ENCODE data around the gene EFNA2.
A peak's percentile ranks its signal among the peaks of the same experiment; 100 is the strongest.

Gene EFNA2

DNA sequence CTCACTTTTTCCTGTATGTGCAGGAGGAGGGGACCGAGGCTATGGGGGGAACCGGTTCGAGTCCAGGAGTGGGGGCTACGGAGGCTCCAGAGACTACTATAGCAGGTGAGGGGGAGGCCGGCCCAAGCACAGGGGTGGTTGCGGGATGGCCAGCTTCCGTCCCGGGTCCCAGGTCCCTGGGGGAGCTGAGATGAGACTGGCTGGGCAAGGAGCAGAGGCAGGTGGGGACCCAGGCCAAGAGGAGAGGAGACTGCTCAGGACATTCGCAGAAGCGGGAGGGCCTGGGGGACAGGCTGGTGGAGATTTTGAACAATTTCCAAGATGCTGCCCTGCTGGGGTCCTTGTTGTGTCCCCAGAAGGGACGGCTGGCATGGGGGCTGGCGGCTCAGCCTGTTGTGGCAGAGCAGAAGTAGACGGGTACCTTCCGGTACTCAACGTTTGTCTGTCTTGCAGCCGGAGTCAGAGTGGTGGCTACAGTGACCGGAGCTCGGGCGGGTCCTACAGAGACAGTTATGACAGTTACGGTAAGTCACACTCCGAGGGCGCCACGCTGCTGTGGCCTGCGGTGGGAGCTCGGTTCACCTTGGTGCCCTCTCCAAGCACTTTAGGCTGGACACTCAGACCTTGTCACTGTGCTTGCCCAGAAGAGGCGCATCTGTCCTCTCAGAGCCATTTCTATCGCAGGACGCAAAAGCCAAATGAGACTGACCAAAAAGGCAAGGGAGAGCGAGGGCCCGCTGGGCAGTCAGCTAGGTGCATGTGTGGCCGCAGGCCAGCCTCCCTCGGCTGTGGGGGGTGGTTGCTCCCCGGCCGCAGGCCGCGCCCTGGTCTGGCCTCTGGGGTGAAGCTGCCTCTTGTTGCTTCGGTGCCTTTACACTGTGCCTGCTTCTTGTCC, 13.9 kb upstream of the EFNA2 start:
- TF ChIP-seq, protein P1, sequence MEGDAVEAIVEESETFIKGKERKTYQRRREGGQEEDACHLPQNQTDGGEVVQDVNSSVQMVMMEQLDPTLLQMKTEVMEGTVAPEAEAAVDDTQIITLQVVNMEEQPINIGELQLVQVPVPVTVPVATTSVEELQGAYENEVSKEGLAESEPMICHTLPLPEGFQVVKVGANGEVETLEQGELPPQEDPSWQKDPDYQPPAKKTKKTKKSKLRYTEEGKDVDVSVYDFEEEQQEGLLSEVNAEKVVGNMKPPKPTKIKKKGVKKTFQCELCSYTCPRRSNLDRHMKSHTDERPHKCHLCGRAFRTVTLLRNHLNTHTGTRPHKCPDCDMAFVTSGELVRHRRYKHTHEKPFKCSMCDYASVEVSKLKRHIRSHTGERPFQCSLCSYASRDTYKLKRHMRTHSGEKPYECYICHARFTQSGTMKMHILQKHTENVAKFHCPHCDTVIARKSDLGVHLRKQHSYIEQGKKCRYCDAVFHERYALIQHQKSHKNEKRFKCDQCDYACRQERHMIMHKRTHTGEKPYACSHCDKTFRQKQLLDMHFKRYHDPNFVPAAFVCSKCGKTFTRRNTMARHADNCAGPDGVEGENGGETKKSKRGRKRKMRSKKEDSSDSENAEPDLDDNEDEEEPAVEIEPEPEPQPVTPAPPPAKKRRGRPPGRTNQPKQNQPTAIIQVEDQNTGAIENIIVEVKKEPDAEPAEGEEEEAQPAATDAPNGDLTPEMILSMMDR (IDR thresholded peaks at IDR 0.05; ENCODE audit: control insufficient read depth, extremely low read depth, insufficient read depth) = no peak
- H3K4me3 ChIP-seq (ENCODE audit: low read depth, low read length) = peak overlapping the region; percentile 66
- DNase-seq (ENCODE audit: low read depth) = no peak

DNA sequence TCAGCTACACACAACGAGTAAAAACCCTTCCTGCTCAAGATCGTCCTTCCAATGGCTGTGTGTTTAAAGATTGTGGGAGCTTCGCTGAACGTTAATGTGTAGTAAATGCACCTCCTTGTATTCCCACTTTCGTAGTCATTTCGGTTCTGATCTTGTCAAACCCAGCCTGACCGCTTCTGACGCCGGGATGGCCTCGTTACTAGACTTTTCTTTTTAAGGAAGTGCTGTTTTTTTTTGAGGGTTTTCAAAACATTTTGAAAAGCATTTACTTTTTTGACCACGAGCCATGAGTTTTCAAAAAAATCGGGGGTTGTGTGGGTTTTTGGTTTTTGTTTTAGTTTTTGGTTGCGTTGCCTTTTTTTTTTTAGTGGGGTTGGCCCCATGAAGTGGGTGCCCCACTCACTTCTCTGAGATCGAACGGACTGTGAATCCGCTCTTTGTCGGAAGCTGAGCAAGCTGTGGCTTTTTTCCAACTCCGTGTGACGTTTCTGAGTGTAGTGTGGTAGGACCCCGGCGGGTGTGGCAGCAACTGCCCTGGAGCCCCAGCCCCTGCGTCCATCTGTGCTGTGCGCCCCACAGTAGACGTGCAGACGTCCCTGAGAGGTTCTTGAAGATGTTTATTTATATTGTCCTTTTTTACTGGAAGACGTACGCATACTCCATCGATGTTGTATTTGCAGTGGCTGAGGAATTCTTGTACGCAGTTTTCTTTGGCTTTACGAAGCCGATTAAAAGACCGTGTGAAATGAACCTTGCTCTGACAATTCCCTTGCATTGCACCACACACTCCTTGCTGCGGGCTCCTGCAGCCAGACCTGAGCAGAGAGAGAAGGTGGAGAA, 13.0 kb upstream of the EFNA2 start:
- no peak for DNase-seq (ENCODE audit: low read depth)
- TF ChIP-seq, protein P1 (IDR thresholded peaks at IDR 0.05; ENCODE audit: control insufficient read depth, extremely low read depth, insufficient read depth) = no peak
- H3K4me3 ChIP-seq (ENCODE audit: low read depth, low read length) = no peak overlapping the region

DNA sequence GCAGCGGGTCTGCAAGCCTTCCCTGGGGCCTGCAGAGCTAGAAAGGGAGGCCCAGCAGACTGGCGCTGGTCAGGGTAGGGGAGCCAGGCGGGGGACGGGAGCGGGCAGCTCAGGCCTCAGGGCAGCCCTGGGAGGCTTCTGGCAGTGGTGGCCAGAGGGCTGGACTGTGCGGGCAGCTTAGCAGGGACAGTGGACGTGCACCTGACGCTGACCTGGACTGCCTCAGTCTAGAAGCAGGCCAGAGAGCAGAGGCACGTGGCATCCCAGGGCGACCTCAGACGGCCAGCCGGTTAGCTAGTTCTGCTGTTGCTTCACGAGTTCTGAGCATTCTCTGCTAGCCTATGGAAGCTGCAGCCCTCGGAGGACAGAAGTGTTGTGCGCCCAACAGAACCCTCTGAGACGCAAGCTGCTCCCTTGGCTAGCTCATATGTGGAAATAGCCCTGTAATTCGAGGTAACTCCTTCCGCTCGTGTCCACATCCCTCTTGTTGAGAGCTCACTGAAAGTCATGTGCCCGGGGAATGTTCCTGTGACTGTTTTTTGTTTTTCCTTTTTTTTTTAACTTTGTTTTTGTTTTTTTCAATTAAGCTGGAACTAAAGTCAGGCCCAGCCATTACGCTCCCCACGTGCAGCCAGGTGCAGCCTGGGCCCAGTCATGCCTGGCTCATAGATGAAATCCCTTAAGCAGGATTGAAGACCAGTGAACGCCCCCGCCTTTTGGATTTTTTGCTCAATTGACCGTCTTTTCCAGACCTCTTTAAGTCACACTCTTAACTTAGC, 12.2 kb upstream of the EFNA2 start:
- H3K4me3 ChIP-seq (ENCODE audit: low read depth, low read length) = peak overlapping the region; percentile 91
- DNase-seq (ENCODE audit: low read depth) = no peak
- TF ChIP-seq, protein P1 (IDR thresholded peaks at IDR 0.05; ENCODE audit: control insufficient read depth, extremely low read depth, insufficient read depth) = no peak

DNA sequence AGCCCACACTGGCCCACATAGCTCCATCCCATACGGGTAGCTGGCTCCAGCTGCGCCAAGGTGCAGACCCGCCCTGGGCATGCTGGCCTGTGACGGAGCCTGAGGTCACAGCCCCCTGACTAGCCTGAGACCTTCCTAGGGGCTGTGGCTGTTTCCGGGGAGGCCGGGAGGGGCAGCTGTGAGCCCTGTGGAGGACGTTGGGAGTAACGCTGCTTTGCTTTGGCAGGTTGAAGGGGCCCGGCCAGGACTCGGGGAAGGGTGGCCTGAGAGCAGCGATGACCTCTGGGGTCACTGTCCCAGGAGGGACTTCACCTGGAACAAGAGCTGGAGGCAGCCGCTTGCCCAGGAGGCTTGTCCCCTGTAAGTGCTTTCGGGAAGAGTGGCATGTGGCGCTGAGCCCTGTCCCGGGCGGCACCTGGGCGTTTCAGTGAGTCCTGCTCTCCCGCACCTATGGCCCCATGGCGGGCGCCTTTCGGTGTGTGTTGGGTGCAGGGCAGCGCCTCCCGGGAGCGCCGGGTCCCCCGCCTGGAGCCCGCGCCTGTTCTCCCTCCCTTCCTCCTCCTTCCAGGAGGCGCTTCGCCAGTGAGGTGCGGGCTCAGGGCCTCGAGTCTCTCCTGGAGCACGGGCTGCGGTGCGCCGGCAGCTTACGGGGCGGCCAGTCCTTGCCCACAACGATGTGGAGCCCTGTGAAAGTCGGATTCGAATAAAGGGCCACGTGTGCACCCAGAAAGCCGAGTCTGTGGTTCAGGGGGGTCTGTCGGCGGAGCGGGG, 11.4 kb upstream of the EFNA2 start:
- no peak for DNase-seq (ENCODE audit: low read depth)
- peak overlapping the region; percentile 91 for H3K4me3 ChIP-seq (ENCODE audit: low read depth, low read length)
- TF ChIP-seq, protein P1 (IDR thresholded peaks at IDR 0.05; ENCODE audit: control insufficient read depth, extremely low read depth, insufficient read depth) = no peak

DNA sequence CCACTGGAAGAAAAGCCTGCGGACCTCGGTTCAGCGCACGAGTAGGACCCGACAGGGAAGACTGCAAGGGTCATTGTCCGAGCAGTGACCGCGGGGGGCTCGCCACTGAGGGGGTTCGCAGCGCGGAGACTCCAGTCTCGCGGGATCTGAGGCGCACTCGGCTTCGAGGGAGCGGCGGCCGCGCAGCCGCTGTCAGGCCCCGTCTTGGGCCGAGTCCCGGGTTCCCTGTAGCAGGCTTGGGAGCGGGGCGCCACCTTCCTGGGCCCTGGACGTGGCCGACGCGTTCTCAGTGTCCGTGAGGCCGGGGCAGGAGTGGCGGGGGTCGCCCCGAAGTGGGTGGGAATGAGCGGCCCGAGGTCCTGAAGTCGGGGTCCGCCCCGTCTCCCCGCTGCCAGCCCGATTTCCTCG, 10.8 kb upstream of the EFNA2 start:
- peak overlapping the region; percentile 91 for H3K4me3 ChIP-seq (ENCODE audit: low read depth, low read length)
- DNase-seq (ENCODE audit: low read depth) = no peak
- TF ChIP-seq, protein P1 (IDR thresholded peaks at IDR 0.05; ENCODE audit: control insufficient read depth, extremely low read depth, insufficient read depth) = no peak
